ENCODE results near the gene PRKCE.

DNA sequence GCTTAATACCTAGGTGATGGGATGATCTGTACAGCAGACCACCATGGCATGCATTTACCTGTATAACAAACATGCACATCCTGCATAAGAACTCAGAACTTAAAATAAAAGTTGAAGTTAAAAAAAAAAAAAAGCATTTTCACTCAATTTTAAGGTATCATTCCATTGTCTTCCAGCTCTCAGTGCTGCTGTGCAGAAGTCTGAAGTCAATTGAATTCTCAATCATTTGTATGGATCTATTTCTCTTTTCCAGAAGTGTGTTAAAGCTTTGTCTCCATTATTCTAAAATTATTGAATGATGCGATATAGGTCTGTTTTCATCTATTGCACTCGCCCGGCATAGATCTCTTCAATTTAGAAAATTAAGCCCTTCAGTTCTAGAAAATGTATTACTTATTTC, 443.2 kb downstream of the PRKCE start:
- TF ChIP-seq, protein P1, sequence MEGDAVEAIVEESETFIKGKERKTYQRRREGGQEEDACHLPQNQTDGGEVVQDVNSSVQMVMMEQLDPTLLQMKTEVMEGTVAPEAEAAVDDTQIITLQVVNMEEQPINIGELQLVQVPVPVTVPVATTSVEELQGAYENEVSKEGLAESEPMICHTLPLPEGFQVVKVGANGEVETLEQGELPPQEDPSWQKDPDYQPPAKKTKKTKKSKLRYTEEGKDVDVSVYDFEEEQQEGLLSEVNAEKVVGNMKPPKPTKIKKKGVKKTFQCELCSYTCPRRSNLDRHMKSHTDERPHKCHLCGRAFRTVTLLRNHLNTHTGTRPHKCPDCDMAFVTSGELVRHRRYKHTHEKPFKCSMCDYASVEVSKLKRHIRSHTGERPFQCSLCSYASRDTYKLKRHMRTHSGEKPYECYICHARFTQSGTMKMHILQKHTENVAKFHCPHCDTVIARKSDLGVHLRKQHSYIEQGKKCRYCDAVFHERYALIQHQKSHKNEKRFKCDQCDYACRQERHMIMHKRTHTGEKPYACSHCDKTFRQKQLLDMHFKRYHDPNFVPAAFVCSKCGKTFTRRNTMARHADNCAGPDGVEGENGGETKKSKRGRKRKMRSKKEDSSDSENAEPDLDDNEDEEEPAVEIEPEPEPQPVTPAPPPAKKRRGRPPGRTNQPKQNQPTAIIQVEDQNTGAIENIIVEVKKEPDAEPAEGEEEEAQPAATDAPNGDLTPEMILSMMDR (IDR thresholded peaks at IDR 0.05) = no peak
- TF ChIP-seq EZH2 (IDR thresholded peaks at IDR 0.05; ENCODE audit: borderline replicate concordance, insufficient read depth, low read depth, low read length, poor library complexity, severe bottlenecking) = no peak
